DND-41 (cell line): Measurements from ENCODE around the gene PAX2.

Experiments used
- ATAC-seq: fragments of 200-7000 bp; cut with Tn5 transposase; 3 replicates; pipeline ENCODE4 v1.9.1; 2021; ENCODE audit warnings: low read depth; ENCODE audit not compliant: insufficient read depth
- DNase-seq: peaks from one replicate; pipeline ENCODE4 v3.0.0-alpha.2; 2020
- H2AFZ ChIP-seq: 2 replicates; pipeline ENCODE4 v1.6.0; 2012; ENCODE audit warnings: low read depth, low read length
- H3K27ac ChIP-seq: 2 replicates; pipeline ENCODE4 v1.5.1; 2012; ENCODE audit warnings: low read length, inconsistent platforms
- H3K27me3 ChIP-seq: fragments of 200-600 bp; sonication (generic); 2 replicates; pipeline ENCODE4 v1.6.0; 2012; ENCODE audit warnings: low read length, mild to moderate bottlenecking, inconsistent platforms; ENCODE audit not compliant: insufficient read depth, poor library complexity
- H3K36me3 ChIP-seq: 2 replicates; pipeline ENCODE4 v1.5.1; 2012; ENCODE audit warnings: low read length, inconsistent platforms; ENCODE audit not compliant: insufficient read depth
- H3K4me1 ChIP-seq: 2 replicates; pipeline ENCODE4 v1.5.1; 2012; ENCODE audit warnings: mild to moderate bottlenecking, low read length; ENCODE audit not compliant: insufficient read depth
- H3K4me2 ChIP-seq: 2 replicates; pipeline ENCODE4 v1.6.0; 2012; ENCODE audit warnings: mild to moderate bottlenecking, moderate library complexity, low read length, inconsistent platforms; ENCODE audit not compliant: insufficient read depth
- H3K4me3 ChIP-seq, 2 experiments: fragments of 200-600 bp in 1 of 2; shearing (Covaris generic) in 1 of 2; 2 replicates each; pipeline ENCODE4 v1.5.1; 2012 to 2016; ENCODE audit warnings: inconsistent platforms in 2 of 2, low read length in 2 of 2, mild to moderate bottlenecking in 2 of 2, low read depth in 1 of 2, moderate library complexity in 1 of 2
- H3K79me2 ChIP-seq: 2 replicates; pipeline ENCODE4 v1.6.0; 2012; ENCODE audit warnings: low read length, inconsistent platforms; ENCODE audit not compliant: insufficient read depth
- H3K9ac ChIP-seq: 2 replicates; pipeline ENCODE4 v1.6.0; 2012; ENCODE audit warnings: low read depth, mild to moderate bottlenecking, inconsistent platforms, low read length, moderate library complexity
- H3K9me3 ChIP-seq: 2 replicates; pipeline ENCODE4 v1.5.1; 2012; ENCODE audit warnings: low read length, moderate library complexity, mild to moderate bottlenecking, inconsistent platforms; ENCODE audit not compliant: insufficient read depth, severe bottlenecking
- H4K20me1 ChIP-seq: 2 replicates; pipeline ENCODE4 v1.6.0; 2012; ENCODE audit warnings: low read length; ENCODE audit not compliant: insufficient read depth
- EZH2 ChIP-seq: IDR thresholded peaks from 3 replicates; pipeline ENCODE4 v1.6.1; 2012; ENCODE audit warnings: borderline replicate concordance, low read depth, mild to moderate bottlenecking, moderate library complexity, low read length, inconsistent platforms; ENCODE audit not compliant: severe bottlenecking
- TF ChIP-seq, protein P1 (sequence below): IDR thresholded peaks from 2 replicates; pipeline ENCODE4 v1.5.1; 2012; ENCODE audit warnings: borderline replicate concordance, low read length, moderate library complexity, mild to moderate bottlenecking; ENCODE audit not compliant: poor library complexity, severe bottlenecking; ENCODE audit errors: extremely low read depth

PAX2 gene

DNA sequence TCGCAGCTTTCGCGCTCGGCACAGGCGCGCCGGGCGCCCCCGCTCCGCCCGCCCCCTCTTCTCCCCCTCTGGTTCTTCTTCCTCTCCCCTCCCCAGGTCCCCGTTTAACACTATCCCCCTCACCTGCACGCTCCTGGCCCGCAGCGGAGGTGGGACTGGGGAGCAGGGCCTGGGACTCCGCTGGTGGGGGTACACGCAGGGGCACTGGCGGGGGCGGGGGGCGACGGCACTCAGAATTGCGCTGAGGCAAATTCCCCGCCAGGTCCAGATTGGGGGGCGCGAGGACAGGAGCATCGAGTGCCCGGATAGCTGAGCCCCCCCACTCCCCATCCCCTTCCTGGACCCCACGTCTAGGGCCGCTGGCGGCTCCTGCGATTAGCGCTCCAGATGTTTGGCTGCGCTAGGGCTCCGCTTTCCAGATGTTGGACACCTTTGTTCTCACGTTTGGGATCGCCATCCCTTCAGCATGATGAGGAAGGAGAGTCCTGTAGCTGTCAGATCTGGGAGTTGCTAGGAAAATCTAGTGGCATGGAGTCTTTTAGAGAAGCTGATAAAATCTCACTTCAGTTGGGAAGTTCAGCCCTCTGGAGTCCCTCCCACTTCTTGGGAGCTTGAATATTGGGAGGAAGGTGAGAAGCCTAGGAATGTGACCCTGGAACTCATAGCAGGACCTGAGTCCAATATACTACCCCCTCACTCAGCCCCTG, 31.4 kb upstream of the PAX2 start:
- no peak overlapping the region for H3K27ac ChIP-seq
- H3K36me3 ChIP-seq: no peaks in the 10 kb centered on the region
- H2AFZ ChIP-seq: no peak overlapping the region
- H3K79me2 ChIP-seq: no peaks in the 10 kb centered on the region
- no peak overlapping the region for H3K4me3 ChIP-seq
- H3K4me2 ChIP-seq: no peak overlapping the region
- no peaks in the 10 kb centered on the region for H3K4me1 ChIP-seq
- no peaks in the 10 kb centered on the region for H4K20me1 ChIP-seq
- no peak for ATAC-seq
- no peaks in the 10 kb centered on the region for H3K9me3 ChIP-seq
- no peak for DNase-seq
- peaks cover 18% of the 10 kb centered on the region for H3K27me3 ChIP-seq
- TF ChIP-seq, protein P1, sequence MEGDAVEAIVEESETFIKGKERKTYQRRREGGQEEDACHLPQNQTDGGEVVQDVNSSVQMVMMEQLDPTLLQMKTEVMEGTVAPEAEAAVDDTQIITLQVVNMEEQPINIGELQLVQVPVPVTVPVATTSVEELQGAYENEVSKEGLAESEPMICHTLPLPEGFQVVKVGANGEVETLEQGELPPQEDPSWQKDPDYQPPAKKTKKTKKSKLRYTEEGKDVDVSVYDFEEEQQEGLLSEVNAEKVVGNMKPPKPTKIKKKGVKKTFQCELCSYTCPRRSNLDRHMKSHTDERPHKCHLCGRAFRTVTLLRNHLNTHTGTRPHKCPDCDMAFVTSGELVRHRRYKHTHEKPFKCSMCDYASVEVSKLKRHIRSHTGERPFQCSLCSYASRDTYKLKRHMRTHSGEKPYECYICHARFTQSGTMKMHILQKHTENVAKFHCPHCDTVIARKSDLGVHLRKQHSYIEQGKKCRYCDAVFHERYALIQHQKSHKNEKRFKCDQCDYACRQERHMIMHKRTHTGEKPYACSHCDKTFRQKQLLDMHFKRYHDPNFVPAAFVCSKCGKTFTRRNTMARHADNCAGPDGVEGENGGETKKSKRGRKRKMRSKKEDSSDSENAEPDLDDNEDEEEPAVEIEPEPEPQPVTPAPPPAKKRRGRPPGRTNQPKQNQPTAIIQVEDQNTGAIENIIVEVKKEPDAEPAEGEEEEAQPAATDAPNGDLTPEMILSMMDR: no peak
- no peak for TF ChIP-seq EZH2
- H3K9ac ChIP-seq: no peak overlapping the region

DNA sequence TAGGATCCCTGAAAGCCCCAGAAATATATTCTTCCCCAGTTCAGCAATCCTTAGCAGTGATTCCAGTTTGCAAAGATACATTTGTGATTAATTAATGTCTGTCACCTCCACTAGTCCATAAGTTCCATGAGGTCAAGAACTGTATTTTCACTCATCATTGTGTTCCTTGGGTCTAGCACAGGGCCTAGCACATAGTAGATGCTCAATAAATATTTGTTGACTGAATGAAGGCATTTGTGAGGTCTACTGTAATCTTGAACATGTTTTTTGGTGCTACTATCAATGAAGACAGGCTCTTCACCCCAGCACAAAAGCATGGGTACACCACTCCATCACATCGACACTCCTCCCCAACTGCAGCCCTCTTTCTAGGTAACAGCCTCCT, 30.8 kb upstream of the PAX2 start:
- Histone ChIP-seq H3K9ac (no peak overlapping the region), H3K4me1 (no peaks in the 10 kb centered on the region), H3K27me3 (peaks cover 18% of the 10 kb centered on the region), H3K79me2 (no peaks in the 10 kb centered on the region), H3K36me3 (no peaks in the 10 kb centered on the region), H3K4me2 (no peak overlapping the region), H3K27ac (no peak overlapping the region), H3K9me3 (no peaks in the 10 kb centered on the region), H4K20me1 (no peaks in the 10 kb centered on the region), H2AFZ (no peak overlapping the region), H3K4me3 (no peak overlapping the region)
- no peak for DNase-seq
- TF ChIP-seq, protein P1: no peak
- no peak for TF ChIP-seq EZH2
- no peak for ATAC-seq

DNA sequence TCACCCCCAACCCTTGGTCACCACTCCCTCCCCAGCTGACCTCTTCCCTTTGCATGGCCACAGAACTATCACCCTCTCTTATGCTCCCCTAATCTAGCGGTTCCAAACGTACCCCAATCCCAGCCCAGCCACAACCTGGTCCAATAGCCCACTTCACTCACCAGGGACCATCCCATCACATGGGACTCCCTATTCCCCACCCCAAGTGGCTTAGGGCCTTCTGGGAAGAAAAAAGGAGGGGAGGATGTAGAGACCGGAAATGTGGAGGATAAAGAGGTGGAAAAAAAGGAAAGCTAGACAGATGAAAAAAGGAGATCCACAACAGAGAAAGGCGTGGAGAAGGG, 30.3 kb upstream of the PAX2 start:
- DNase-seq: no peak
- H2AFZ ChIP-seq: no peak overlapping the region
- H3K4me1 ChIP-seq: no peaks in the 10 kb centered on the region
- H3K27me3 ChIP-seq: peaks cover 18% of the 10 kb centered on the region
- no peaks in the 10 kb centered on the region for H3K36me3 ChIP-seq
- H3K9ac ChIP-seq: no peak overlapping the region
- H3K79me2 ChIP-seq: no peaks in the 10 kb centered on the region
- H4K20me1 ChIP-seq: no peaks in the 10 kb centered on the region
- no peak overlapping the region for H3K4me3 ChIP-seq
- TF ChIP-seq EZH2: no peak
- TF ChIP-seq, protein P1: no peak
- no peak overlapping the region for H3K27ac ChIP-seq
- H3K9me3 ChIP-seq: no peaks in the 10 kb centered on the region
- H3K4me2 ChIP-seq: no peak overlapping the region
- no peak for ATAC-seq
